A549 treated with GW870086 at 1 μM for 4 hours (cell line): ENCODE data around the gene NLRP13. TPM values are rescaled to one million over a fixed set of nuclear protein-coding genes. Genes with fewer than 3 reads are reported as not detected.

Experiments used
- total RNA-seq: library from RNA; stranded (reverse); fragments of 200-300 nt; extraction: Qiagen RNA extraction; gene quantifications from 5 replicates; pipeline ENCODE4 v1.2.3, GENCODE V29; 2022; ENCODE audit warnings: low read depth

Gene NLRP13
- not detected in 5 replicates for total RNA-seq

GRCh38 chr19:55931936-55932386 is at the start of gene NLRP13:
Gene NLRP13 (minus strand): TSS chr19:55932336. CDS start chr19:55932311, 25 bp downstream.

GRCh38 chr19:55947532-55947931 is 15.4 kb upstream of the NLRP13 start, which contains the start of gene NLRP8:
Gene NLRP8 (plus strand): TSS chr19:55947832.

Other genes with a start within 250 kb of the NLRP13 start
- gene NLRP9, start 193.9 kb downstream of the NLRP13 start, total RNA-seq = not detected in 5 replicates
- 0.53 to 1.2 TPM (median 0.97 TPM) in 5 replicates for gene RFPL4A, start 173.2 kb downstream of the NLRP13 start, total RNA-seq
- 0.23 to 0.49 TPM (median 0.38 TPM) in 3 of 5 replicates, not detected in the others for gene RFPL4AL1, start 163.2 kb downstream of the NLRP13 start, total RNA-seq
- 0.03 to 0.07 TPM in 2 of 5 replicates, not detected in the others for gene NLRP11, start 100.3 kb downstream of the NLRP13 start, total RNA-seq
- not detected in 5 replicates for gene NLRP4, start 95.8 kb downstream of the NLRP13 start, total RNA-seq
- not detected in 5 replicates for gene NLRP8, start 15.5 kb upstream of the NLRP13 start, total RNA-seq
- gene NLRP5, start 54.4 kb upstream of the NLRP13 start, total RNA-seq = 0.03 to 0.09 TPM (median 0.05 TPM) in 4 of 5 replicates, not detected in the other
- gene ZNF787, start 189.0 kb upstream of the NLRP13 start, total RNA-seq = 28.9 to 51.6 TPM (median 45.0 TPM) in 5 replicates
- gene ZNF444, start 209.0 kb upstream of the NLRP13 start, total RNA-seq = 18.3 to 27.3 TPM (median 27.1 TPM) in 5 replicates
- not detected in 5 replicates for gene GALP, start 243.7 kb upstream of the NLRP13 start, total RNA-seq